ENCODE results near the gene RAB43.

- TF ChIP-seq ELF4 (IDR thresholded peaks at IDR 0.05) (no peak), PKNOX1 (IDR thresholded peaks at IDR 0.05) (no peak)
Measured at GRCh38 chr3:129045675-129046036, 75.9 kb downstream of the RAB43 start.

Measured in HEK293T (cell line).